ENCODE data around the gene ABHD8.
A peak's percentile ranks its signal among the peaks of the same experiment; 100 is the strongest.

The ABHD8 gene

GRCh38 chr19:17333611-17334413 is 30.6 kb upstream of the ABHD8 start:
- DNase-seq, result no peak

DNA sequence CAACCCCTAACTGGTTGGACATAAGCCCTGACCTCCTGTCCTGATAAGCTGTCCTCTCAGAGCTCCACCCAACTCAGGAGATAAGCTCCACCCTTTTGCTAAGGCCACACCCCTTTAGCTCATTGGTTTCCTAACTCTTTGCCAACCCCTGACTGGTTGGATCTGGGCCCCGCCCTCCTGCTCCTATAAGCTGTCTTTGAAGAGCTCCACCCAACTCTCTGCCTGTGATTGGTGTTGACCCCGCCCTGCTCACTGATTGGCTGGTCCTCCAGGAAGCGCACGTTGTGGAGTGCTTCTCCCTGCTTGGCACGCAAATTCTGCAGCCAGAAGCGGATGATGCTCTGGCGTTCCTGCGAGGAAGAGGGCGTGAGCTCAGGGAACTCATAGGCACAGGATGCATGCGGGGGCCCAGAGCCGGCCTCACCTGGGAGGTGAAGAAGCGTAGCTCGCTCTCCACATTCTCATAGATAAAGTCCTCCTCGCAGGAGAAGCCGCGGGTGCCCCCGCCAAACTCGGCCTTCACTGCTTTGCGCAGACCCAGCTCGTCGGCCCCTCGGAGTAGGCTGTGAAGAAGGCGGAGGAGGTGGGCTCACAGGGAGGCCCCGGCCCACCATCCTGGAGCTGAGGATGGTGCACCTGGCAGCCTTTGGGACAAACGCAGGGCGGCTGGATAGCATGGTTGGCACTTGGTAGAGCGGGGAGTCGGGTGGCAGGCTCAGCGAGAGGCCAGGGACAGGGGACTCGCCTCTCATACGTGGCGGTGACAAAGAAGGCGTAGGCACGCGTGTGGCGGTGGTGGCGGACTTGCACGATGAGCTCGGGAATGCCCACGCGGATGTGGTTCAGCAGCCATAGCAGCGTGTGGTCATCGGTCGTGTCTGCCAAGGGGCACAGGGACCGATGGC is 29.7 kb upstream of the ABHD8 start:
- DNase-seq, result no peak

- DNase-seq, result no peak
Observed at GRCh38 chr19:17332360-17332676, 29.1 kb upstream of the ABHD8 start.

GRCh38 chr19:17331045-17331558 is 27.9 kb upstream of the ABHD8 start:
- peak; percentile 29 for DNase-seq

- no peak for DNase-seq
Observed at GRCh38 chr19:17330262-17331044, 27.2 kb upstream of the ABHD8 start.

DNA sequence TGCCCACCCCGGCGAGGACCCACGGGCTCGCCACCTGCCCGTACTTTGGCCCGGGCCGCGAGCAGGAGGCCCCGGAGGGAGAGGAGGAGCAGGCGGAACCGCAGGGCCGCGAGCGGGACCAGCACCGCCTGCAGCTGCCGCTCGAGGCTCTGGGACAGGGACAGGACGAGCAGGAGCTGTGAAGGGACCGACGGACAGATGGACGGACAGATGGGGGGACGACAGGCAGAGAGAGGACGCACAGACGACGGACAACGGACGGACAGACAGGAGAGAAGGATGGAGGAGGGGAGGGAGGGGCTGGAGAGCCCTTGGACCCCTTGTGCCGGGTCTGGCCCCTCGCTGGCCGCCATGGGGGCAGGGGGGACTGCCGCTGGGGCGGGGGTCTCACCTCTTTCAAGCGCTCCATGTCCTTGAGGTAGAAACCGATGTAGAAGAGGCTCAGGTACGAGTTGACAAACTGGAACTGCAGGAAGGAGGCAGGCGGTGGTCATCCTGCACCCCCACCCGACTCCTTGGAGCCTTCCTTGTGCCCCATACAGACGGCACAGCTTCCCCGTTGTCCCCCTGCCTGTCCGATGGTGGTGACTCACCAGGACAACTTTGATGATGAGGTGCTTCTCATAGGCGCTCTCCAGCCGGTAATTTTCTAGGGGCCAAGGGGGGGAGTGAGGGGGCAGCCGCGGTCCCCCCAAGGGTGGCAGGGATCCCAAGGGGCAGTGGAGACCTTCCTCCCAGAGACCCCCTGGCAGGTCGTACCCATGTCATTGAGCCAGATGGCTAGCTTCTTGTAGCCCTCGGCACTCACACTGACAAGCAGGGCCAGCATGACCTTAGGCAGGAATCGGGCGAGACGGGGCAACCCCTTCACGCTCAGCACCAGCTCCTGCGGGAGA is 26.4 kb upstream of the ABHD8 start:
- DNase-seq, result no peak

- peak; percentile 22 for DNase-seq
Observed at GRCh38 chr19:17328517-17329365, 25.5 kb upstream of the ABHD8 start.

GRCh38 chr19:17327654-17328516 is 24.7 kb upstream of the ABHD8 start:
- DNase-seq, result peak; percentile 33

GRCh38 chr19:17327068-17327653 is 23.9 kb upstream of the ABHD8 start:
- DNase-seq, result no peak

DNA sequence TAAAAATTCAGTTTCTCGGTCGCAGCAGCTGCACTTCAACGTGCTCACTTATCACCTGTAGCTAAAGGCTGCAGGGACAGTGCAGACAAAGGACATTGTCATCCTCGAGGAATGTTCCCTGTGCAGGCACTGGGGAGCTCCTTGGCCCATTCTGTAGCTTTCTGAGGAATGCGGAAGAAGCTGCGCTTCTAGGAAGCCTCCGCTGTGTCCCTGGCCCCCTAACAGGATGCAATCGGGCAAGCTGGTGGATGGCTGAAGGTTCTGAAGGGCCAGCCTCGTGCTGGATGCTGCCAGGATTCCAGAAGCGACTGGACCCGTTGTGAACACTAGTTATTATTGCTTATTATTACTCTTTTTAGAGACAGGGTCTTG is 23.4 kb upstream of the ABHD8 start:
- no peak for DNase-seq

DNA sequence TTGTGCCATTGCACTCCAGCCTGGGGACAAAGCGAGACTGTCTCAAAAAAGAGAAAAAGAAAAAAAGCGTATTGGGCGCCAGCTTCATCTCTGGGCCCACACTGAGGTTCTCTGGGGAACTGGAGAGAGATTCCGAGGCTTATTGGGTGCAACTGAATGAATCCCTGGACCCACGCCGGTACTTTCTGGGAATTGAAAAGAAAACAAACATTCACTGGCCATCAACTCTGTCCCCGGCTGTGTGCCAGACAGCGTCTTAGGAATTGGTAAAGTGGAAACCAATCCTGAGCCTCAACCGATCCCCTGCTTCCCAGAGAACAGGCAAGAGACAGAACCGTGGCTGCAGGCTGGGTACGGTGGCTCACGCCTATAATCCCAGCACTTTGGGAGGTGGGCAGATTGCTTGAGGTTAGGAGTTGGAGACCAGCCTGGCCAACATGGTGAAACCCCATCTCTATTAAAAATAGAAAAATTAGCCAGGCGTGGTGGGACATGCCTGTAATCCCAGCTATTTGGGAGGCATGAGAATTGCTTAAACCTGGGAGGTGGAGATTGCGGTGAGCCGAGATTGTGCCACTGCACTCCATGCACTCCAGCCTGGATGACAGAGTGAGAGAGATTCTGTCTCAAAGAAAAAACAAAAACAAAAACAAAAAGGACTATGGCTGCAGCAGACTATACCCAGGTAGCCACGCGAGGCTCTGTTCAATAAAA is 22.8 kb upstream of the ABHD8 start:
- no peak for DNase-seq

DNA sequence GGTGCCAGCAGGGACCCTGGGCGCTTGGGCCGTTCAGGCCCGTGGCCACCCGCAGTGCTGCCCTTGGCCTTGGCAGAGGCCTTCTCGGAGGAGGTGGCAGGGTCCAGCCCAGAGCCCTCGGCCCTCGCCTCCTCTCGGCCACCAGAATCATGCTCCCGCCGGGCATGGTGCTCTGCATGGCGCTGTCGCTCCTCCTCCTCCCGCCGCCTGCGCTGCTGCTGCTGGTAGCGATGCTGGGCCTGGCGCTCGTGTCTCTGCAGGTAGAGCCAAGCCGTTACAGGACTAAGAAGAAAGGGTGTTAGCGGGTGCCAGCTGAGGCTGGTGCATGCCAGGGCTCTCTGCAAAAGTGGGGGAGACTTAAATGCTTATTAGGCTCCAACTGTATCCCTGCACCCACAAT is 21.9 kb upstream of the ABHD8 start:
- DNase-seq, result no peak

- no peak for DNase-seq
Observed at GRCh38 chr19:17324357-17325114, 21.3 kb upstream of the ABHD8 start.

DNA sequence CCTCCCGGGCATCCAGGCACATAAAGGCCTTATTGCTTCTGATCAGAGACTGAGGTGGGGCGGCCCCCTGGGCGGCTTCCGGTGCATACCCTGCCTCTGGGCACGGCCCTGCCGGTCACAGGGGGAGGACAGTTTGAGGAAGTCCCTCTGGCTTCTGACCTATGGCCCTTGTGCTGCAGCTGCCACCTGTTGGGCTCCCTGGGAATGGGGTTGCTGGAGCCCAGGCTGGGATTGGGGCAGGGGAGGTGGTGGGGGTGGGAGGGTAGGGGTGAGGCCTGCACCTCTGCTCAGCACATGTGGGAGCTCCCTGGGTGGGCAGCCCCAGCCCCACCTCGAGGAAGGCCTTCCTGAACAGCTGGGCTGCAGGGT is 20.7 kb upstream of the ABHD8 start:
- no peak for DNase-seq

DNA sequence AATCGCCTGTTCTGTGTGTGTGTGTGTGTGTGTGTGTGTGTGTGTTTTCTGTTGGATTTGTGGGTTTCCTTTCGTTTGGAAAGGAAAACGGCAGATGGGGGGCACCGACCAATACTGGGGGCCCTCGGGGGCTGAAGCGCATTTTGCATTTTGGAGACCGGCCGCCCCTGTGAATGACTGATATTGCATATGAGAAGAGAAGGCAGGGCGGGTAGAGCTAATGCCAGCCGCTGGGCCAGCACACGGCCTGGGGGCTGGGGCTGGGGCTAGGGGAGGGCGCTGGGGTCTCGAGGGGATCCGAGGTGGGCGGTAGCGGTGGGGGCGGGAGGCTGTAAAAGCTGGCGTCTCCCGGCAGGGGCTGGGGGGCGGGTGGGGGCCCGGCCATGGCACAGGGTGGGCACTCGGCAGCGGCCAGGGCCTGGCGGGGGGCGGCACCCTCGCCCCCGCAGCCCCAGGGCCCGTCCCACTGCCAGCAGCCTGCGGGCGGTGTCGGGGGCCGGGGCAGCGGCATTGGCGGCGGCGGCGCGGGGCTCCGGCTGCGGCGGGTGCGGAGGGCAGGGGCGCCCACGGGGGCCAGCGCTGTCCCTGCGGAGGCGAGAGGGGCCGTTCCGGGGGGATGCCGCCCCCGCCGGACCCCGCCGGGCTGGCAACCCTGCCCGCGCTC is 20.2 kb upstream of the ABHD8 start:
- no peak for DNase-seq

GRCh38 chr19:17322854-17323253 is 19.6 kb upstream of the ABHD8 start:
- no peak for DNase-seq

GRCh38 chr19:17321655-17322489 is 18.6 kb upstream of the ABHD8 start:
- DNase-seq, result no peak

All from NCI-H1105 (cell line).